OCI-LY7 (cell line): ENCODE results near the gene SDK2.

ENCODE experiments used
- EZH2phosphoT487 ChIP-seq: fragments of 200-600 bp; sonication (generic); IDR thresholded peaks from 2 replicates; pipeline ENCODE4 v1.6.1; 2018; ENCODE audit warnings: low read depth, borderline replicate concordance, mild to moderate bottlenecking, mixed run types, antibody characterized with exemption, low read length, moderate library complexity, mixed read lengths
- TF ChIP-seq, protein P1 (sequence below): fragments of 200-600 bp; sonication (generic); conservative IDR thresholded peaks from 2 replicates; pipeline ENCODE4 v1.5.1; 2014; ENCODE audit warnings: mild to moderate bottlenecking, antibody characterized with exemption, low read length, moderate library complexity, mixed read lengths

DNA sequence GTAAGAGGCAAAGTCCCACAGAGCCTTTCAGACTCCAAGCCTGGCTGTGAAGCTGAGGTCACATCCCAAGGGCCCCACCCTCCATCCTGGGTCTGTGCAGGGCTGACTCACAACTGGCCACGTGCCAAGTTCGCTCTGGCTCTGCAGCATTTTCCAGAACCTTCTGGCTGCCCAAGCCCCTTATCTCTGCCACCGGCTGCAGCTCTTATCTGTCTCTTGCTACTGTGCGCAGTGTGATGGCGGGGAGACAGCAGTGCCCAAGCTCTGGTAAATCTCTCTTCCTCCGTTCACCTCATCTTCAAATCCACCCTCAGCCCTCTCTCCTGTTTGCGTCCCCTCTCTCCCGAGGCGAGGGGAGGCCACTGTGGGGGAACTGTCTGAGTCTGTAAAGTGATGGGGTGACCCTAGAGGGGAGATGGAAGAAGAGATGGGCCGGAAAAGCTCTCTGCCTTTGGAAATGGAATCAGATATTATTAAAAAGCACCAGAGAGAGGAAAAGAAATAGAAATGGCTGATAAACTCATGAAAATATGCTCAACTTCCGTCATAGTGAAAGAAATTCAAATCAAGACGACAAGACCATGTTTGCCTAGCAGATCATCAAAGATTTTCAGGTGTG, 169.8 kb downstream of the SDK2 start:
- TF ChIP-seq, protein P1, sequence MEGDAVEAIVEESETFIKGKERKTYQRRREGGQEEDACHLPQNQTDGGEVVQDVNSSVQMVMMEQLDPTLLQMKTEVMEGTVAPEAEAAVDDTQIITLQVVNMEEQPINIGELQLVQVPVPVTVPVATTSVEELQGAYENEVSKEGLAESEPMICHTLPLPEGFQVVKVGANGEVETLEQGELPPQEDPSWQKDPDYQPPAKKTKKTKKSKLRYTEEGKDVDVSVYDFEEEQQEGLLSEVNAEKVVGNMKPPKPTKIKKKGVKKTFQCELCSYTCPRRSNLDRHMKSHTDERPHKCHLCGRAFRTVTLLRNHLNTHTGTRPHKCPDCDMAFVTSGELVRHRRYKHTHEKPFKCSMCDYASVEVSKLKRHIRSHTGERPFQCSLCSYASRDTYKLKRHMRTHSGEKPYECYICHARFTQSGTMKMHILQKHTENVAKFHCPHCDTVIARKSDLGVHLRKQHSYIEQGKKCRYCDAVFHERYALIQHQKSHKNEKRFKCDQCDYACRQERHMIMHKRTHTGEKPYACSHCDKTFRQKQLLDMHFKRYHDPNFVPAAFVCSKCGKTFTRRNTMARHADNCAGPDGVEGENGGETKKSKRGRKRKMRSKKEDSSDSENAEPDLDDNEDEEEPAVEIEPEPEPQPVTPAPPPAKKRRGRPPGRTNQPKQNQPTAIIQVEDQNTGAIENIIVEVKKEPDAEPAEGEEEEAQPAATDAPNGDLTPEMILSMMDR: no peak
- TF ChIP-seq EZH2phosphoT487: no peak
